Adrenal gland (tissue), 12 donors: ENCODE results near the gene CBL. TPM values are rescaled to one million over a fixed set of nuclear protein-coding genes. Genes with fewer than 3 reads are reported as not detected.

ENCODE experiments used
- DNase-seq, 7 donors: peaks; one replicate each; pipeline ENCODE4 v3.0.0-alpha.2; 2019 to 2020
- H3K27ac ChIP-seq, 5 donors: fragments of 200-600 bp; sonication (generic) in 4 of 5; 1 replicate in 3 of 5; 2 replicates in 2 of 5; pipeline versions ENCODE4 v1.5.1 to v1.8.0; 2016 to 2020; ENCODE audit warnings: mild to moderate bottlenecking in 1 of 5
- H3K27me3 ChIP-seq: fragments of 200-600 bp; 2 replicates; pipeline ENCODE4 v1.8.0; 2021
- H3K36me3 ChIP-seq, 2 donors: fragments of 200-600 bp; replicated peaks in 1 of 2; 1 replicate in 1 of 2; 2 replicates in 1 of 2; pipeline versions ENCODE4 v1.5.1 to v1.8.0; 2018 to 2022
- H3K4me1 ChIP-seq, 2 donors: fragments of 200-600 bp; replicated peaks in 1 of 2; 1 replicate in 1 of 2; 2 replicates in 1 of 2; pipeline versions ENCODE4 v1.5.1 to v1.8.0; 2018 to 2021
- H3K4me3 ChIP-seq, 4 donors: fragments of 200-600 bp; sonication (generic) in 3 of 4; one replicate each; pipeline ENCODE4 v1.5.1; 2016 to 2018
- H3K9me3 ChIP-seq, 3 donors: fragments of 200-600 bp; sonication (generic) in 1 of 3; replicated peaks in 1 of 3; 1 replicate in 2 of 3; 2 replicates in 1 of 3; pipeline versions ENCODE4 v1.5.1 to v1.8.0; 2016 to 2021
- POLR2A ChIP-seq, 2 donors: fragments of 450-650 bp; IDR thresholded peaks; one replicate each; pipeline ENCODE4 v1.6.1; 2017; ENCODE audit warnings: antibody characterized with exemption in 2 of 2, mild to moderate bottlenecking in 2 of 2, moderate library complexity in 1 of 2
- WGBS, 4 donors: extraction: QIAGEN DNeasy Blood & Tissue Kit in 2 of 4; methylation state at CpG; one replicate each; pipeline versions ENCODE4 v1.1.5 to v1.1.7; 2013 to 2017; 5-methylcytosine and 5-hydroxymethylcytosine counted together
- intact Hi-C, 2 donors: fragments of 100-400 bp; cut with DNase I; formaldehyde crosslinking; loops; one replicate each; pipeline versions ENCODE4 v1.14.1 to v1.15.0; 2022 to 2023
- microRNA-seq, 3 donors: library from miRNA; unstranded; fragments of <30 nt; microRNA quantifications; one replicate each; pipeline ENCODE4, GENCODE V29; 2017 to 2020
- polyA plus RNA-seq, 3 donors: library from polyadenylated mRNA; stranded (reverse); fragments of 200-250 nt in 2 of 3; fragments of 350-450 nt in 1 of 3; fragmentation: Illumina TruSeq in 1 of 3; extraction: RNeasy Lipid Tissue Mini Kit (QIAGEN cat#74804) in 1 of 3; gene quantifications; one replicate each; pipeline ENCODE4 v1.2.3, GENCODE V29; 2013 to 2014
- small RNA-seq, 2 donors: library from RNA; depleted of rRNA; stranded (forward); fragments of <200 nt; gene quantifications; one replicate each; pipeline ENCODE3, GENCODE V24; 2016
- total RNA-seq, 9 donors: library from RNA; depleted of rRNA in 4 of 9; stranded (reverse); fragments of >200 nt in 4 of 9; fragments of 120-200 nt in 1 of 9; fragmentation: NEBNext Ultra II Directional in 1 of 9; extraction: Animal tissue kit (Norgen Biotek cat#: 25700) in 1 of 9; gene quantifications; one replicate each; pipeline versions ENCODE4 v1.1.0 to v1.2.4, GENCODE V29; 2013 to 2023
- TF ChIP-seq, protein P1 (sequence below), 6 experiments: fragments of 450-650 bp in 4 of 6; fragments of 200-600 bp in 2 of 6; sonication (generic) in 1 of 6; IDR thresholded peaks; 1 replicate in 5 of 6; 2 replicates in 1 of 6; pipeline versions ENCODE4 v1.5.1 to v1.8.0; 2016 to 2021; ENCODE audit warnings: antibody characterized with exemption in 6 of 6, mild to moderate bottlenecking in 2 of 6, moderate library complexity in 1 of 6
- donor health status: healthy with polysubstance abuse.
- donor health status: Bipolar disorder and iron deficiency.
- donor health status: DM: yes; HTN: yes; CAD: no.
- donor health status: DM: no; HTN: no; CAD: no.
- donor health status: DM: no; HTN: no; CAD: no.
- donor health status: DM: yes; HTN: yes; CAD: no.

CBL gene
- total and polyA plus RNA-seq, 12 donors = 4.9 to 21.9 (median 13.5) TPM

DNA sequence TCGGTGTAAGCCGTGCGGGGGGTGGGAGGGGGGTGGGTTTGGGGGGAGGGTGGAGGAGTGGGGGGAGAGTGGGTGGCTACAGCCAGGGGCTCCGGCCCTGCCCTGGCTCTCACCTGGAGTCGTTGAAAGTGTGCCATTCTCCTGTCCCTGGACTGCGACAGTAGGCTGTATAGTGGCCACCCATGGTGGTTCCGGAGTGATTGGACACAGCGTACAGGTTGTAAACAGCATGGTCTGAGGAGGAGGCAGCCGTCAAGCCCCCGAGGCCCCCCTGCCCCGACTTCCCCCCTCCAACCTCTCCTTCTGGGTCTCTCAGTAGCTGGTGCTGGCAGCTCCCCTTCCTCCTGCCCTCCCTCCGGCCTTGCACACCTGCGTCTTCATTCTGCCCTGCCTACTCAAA is 150.9 kb downstream of the CBL start:
- no peak for TF ChIP-seq POLR2A (IDR thresholded peaks at IDR 0.05)
- TF ChIP-seq, protein P1, sequence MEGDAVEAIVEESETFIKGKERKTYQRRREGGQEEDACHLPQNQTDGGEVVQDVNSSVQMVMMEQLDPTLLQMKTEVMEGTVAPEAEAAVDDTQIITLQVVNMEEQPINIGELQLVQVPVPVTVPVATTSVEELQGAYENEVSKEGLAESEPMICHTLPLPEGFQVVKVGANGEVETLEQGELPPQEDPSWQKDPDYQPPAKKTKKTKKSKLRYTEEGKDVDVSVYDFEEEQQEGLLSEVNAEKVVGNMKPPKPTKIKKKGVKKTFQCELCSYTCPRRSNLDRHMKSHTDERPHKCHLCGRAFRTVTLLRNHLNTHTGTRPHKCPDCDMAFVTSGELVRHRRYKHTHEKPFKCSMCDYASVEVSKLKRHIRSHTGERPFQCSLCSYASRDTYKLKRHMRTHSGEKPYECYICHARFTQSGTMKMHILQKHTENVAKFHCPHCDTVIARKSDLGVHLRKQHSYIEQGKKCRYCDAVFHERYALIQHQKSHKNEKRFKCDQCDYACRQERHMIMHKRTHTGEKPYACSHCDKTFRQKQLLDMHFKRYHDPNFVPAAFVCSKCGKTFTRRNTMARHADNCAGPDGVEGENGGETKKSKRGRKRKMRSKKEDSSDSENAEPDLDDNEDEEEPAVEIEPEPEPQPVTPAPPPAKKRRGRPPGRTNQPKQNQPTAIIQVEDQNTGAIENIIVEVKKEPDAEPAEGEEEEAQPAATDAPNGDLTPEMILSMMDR (IDR thresholded peaks at IDR 0.05) = no peak
- 38 to 100% (median 52%) methylated on average over 2 to 13 of the region's 13 CpGs for WGBS, 4 donors
- Histone ChIP-seq H3K36me3 (peaks cover 0 to 17% of the 10 kb centered on the region in 2 donors), H3K4me3 (peak overlapping the region in 2 of 4 donors; percentile 44 to 56), H3K27ac (peak overlapping the region in 3 of 5 donors; percentile 46 to 72 (median 59)), H3K27me3 (no peaks in the 10 kb centered on the region), H3K4me1 (peaks cover 13 to 14% of the 10 kb centered on the region in 2 donors), H3K9me3 (no peaks in the 10 kb centered on the region)
- no peak for DNase-seq
- intact Hi-C loops = loop anchor here (2.0 to 10.0 kb wide), 3 partner anchors 16 to 120 kb away; no protein-coding TSS in a partner anchor

Small RNA genes within 50 kb of the gene (microRNA-seq; reads per million reads assigned to microRNA genes)
- gene MIR6756 = 0 to 0.45 (median 0) reads per million in 3 donors

Small RNA genes within 50 kb of the gene (small RNA-seq; reads per million reads assigned to genes)
- gene RF01225 = 0 reads per million in 2 donors
- 0 reads per million in 2 donors for gene RNU6-262P

Other genes starting within 250 kb of the CBL start
- under 1 TPM in 1 of 9 donors, not detected in 8; 0.22 TPM for gene FOXR1, start 234.6 kb upstream of the CBL start, total RNA-seq
- not detected for gene FOXR1, start 234.6 kb upstream of the CBL start, polyA plus RNA-seq
- gene CENATAC, start 208.2 kb upstream of the CBL start, total RNA-seq = 10 to 100 TPM; 15.4 to 73.6 (median 30.5) TPM
- gene CENATAC, start 208.2 kb upstream of the CBL start, polyA plus RNA-seq = 100 to 1,000 TPM in 2 of 3 donors, 10 to 100 TPM in 1; 15.7 to 157 (median 137) TPM
- gene RPS25, start 188.0 kb upstream of the CBL start, total RNA-seq = 1,000 to 10,000 TPM in 5 of 9 donors, 100 to 1,000 TPM in 4; 935 to 1,825 (median 1,024) TPM
- 1,000 to 10,000 TPM; 1,048 to 1,678 (median 1,557) TPM for gene RPS25, start 188.0 kb upstream of the CBL start, polyA plus RNA-seq
- 100 to 1,000 TPM in 3 of 9 donors, 10 to 100 TPM in 6; 43.4 to 149 (median 88.0) TPM for gene TRAPPC4, start 187.6 kb upstream of the CBL start, total RNA-seq
- gene TRAPPC4, start 187.6 kb upstream of the CBL start, polyA plus RNA-seq = 100 to 1,000 TPM in 1 of 3 donors, 10 to 100 TPM in 2; 32.5 to 134 (median 32.9) TPM
- gene SLC37A4, start 175.5 kb upstream of the CBL start, total RNA-seq = 10 to 100 TPM; 15.8 to 38.9 (median 21.9) TPM
- 10 to 100 TPM in 2 of 3 donors, 1 to 10 TPM in 1; 9.2 to 29.3 (median 25.5) TPM for gene SLC37A4, start 175.5 kb upstream of the CBL start, polyA plus RNA-seq
- gene HYOU1, start 149.1 kb upstream of the CBL start, total RNA-seq = 100 to 1,000 TPM in 3 of 9 donors, 10 to 100 TPM in 6; 43.5 to 301 (median 69.4) TPM
- 100 to 1,000 TPM in 1 of 3 donors, 10 to 100 TPM in 2; 44.1 to 174 (median 47.0) TPM for gene HYOU1, start 149.1 kb upstream of the CBL start, polyA plus RNA-seq
- gene VPS11, start 138.5 kb upstream of the CBL start, total RNA-seq = 10 to 100 TPM; 32.8 to 65.1 (median 55.2) TPM
- gene VPS11, start 138.5 kb upstream of the CBL start, polyA plus RNA-seq = 100 to 1,000 TPM in 2 of 3 donors, 10 to 100 TPM in 1; 60.6 to 146 (median 133) TPM
- 10 to 100 TPM; 10.9 to 37.2 (median 28.6) TPM for gene HMBS, start 121.5 kb upstream of the CBL start, total RNA-seq
- 10 to 100 TPM; 30.1 to 33.4 (median 31.3) TPM for gene HMBS, start 121.5 kb upstream of the CBL start, polyA plus RNA-seq
- 10 to 100 TPM; 34.3 to 65.5 (median 53.1) TPM for gene DPAGT1, start 104.5 kb upstream of the CBL start, total RNA-seq
- 10 to 100 TPM; 26.8 to 73.9 (median 33.5) TPM for gene DPAGT1, start 104.5 kb upstream of the CBL start, polyA plus RNA-seq
- 10 to 100 TPM in 6 of 9 donors, 1 to 10 TPM in 3; 4.5 to 14.2 (median 11.5) TPM for gene C2CD2L, start 99.0 kb upstream of the CBL start, total RNA-seq
- gene C2CD2L, start 99.0 kb upstream of the CBL start, polyA plus RNA-seq = 10 to 100 TPM in 2 of 3 donors, 1 to 10 TPM in 1; 8.1 to 15.8 (median 10.8) TPM
- gene HINFP, start 84.8 kb upstream of the CBL start, total RNA-seq = 10 to 100 TPM in 8 of 9 donors, 1 to 10 TPM in 1; 7.4 to 39.1 (median 21.4) TPM
- 10 to 100 TPM; 15.3 to 33.6 (median 24.0) TPM for gene HINFP, start 84.8 kb upstream of the CBL start, polyA plus RNA-seq
- gene ABCG4, start 57.3 kb upstream of the CBL start, total RNA-seq = under 1 TPM in 8 of 9 donors, not detected in 1; 0.08 to 0.60 (median 0.27) TPM
- gene ABCG4, start 57.3 kb upstream of the CBL start, polyA plus RNA-seq = 1 to 10 TPM in 1 of 3 donors, under 1 TPM in 2; 0.20 to 1.1 (median 0.48) TPM
- gene NLRX1, start 37.6 kb upstream of the CBL start, total RNA-seq = 10 to 100 TPM; 10.1 to 32.7 (median 29.7) TPM
- 10 to 100 TPM in 1 of 3 donors, 1 to 10 TPM in 2; 5.5 to 10.1 (median 7.4) TPM for gene NLRX1, start 37.6 kb upstream of the CBL start, polyA plus RNA-seq
- under 1 TPM in 1 of 9 donors, not detected in 8; 0.14 TPM for gene NHERF4, start 20.9 kb upstream of the CBL start, total RNA-seq
- gene NHERF4, start 20.9 kb upstream of the CBL start, polyA plus RNA-seq = under 1 TPM in 2 of 3 donors, not detected in 1; 0.17 to 0.24 TPM
- 100 to 1,000 TPM in 1 of 9 donors, 10 to 100 TPM in 8; 12.1 to 143 (median 33.7) TPM for gene MCAM, start 110.8 kb downstream of the CBL start, total RNA-seq
- gene MCAM, start 110.8 kb downstream of the CBL start, polyA plus RNA-seq = 10 to 100 TPM; 17.2 to 48.5 (median 30.5) TPM
- gene RNF26, start 128.2 kb downstream of the CBL start, total RNA-seq = 10 to 100 TPM in 7 of 9 donors, 1 to 10 TPM in 2; 5.2 to 28.0 (median 19.8) TPM
- 10 to 100 TPM in 2 of 3 donors, 1 to 10 TPM in 1; 9.6 to 13.0 (median 10.7) TPM for gene RNF26, start 128.2 kb downstream of the CBL start, polyA plus RNA-seq
- gene C1QTNF5, start 134.5 kb downstream of the CBL start, total RNA-seq = 10 to 100 TPM in 8 of 9 donors, 1 to 10 TPM in 1; 8.2 to 46.9 (median 21.0) TPM
- gene C1QTNF5, start 134.5 kb downstream of the CBL start, polyA plus RNA-seq = 10 to 100 TPM in 2 of 3 donors, 1 to 10 TPM in 1; 1.8 to 25.9 (median 20.3) TPM
- under 1 TPM in 1 of 9 donors, not detected in 8; under 0.01 TPM for gene MFRP, start 140.4 kb downstream of the CBL start, total RNA-seq
- not detected for gene MFRP, start 140.4 kb downstream of the CBL start, polyA plus RNA-seq
- gene USP2, start 175.4 kb downstream of the CBL start, total RNA-seq = 10 to 100 TPM in 4 of 9 donors, 1 to 10 TPM in 5; 1.8 to 28.7 (median 9.6) TPM
- 10 to 100 TPM in 1 of 3 donors, 1 to 10 TPM in 2; 4.6 to 11.8 (median 9.1) TPM for gene USP2, start 175.4 kb downstream of the CBL start, polyA plus RNA-seq
- gene THY1, start 216.8 kb downstream of the CBL start, total RNA-seq = 10 to 100 TPM in 6 of 9 donors, 1 to 10 TPM in 3; 4.5 to 38.7 (median 17.2) TPM
- 10 to 100 TPM; 14.4 to 35.0 (median 26.2) TPM for gene THY1, start 216.8 kb downstream of the CBL start, polyA plus RNA-seq